Hematopoietic multipotent progenitor cell (in vitro differentiated cells): Measurements from ENCODE around the gene BMPER. TPM values are rescaled to one million over a fixed set of nuclear protein-coding genes. Genes with fewer than 3 reads are reported as not detected.

Experiments used
- DNase-seq, 3 donors: peaks; one replicate each; pipeline ENCODE4 v3.0.0-alpha.2; 2011 to 2015; ENCODE audit warnings: low read depth in 2 of 3, low spot score in 2 of 3
- total RNA-seq: library from RNA; depleted of rRNA; stranded (reverse); fragments of >200 nt; gene quantifications from one replicate; pipeline ENCODE4 v1.2.3, GENCODE V29; 2012

The BMPER gene
- under 0.01 TPM for total RNA-seq

DNA sequence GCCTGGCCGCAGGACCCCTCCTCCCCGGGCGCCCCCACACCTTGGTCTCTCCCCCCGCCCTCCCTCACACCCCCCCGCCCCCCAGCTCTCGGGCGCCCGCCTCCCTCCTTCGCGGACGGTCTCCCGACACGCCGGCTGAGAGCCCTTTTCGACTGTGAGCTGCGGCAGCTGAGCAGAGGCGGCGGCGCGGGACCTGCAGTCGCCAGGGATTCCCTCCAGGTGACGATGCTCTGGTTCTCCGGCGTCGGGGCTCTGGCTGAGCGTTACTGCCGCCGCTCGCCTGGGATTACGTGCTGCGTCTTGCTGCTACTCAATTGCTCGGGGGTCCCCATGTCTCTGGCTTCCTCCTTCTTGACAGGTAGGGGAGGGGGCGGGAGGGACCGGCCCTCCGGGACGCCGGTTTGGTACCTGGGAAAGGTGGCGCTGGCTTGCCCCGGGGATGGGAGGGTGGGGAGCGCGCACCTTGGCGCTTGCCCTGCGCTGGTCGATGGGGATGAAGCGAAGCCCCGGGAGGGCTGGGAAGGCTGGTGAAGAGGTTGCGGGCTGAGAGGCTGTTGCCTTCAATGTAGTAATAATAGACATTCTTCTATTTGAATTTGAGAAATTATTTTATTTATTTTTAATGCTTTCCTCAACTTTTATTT lies at the start of gene BMPER:
Gene BMPER (plus strand): TSS at position 151 of the 644 bp plus-strand sequence. CDS start 75 bp downstream, at position 226.
- DNase-seq, result peak in 2 of 3 donors; percentile 19 to 31

DNA sequence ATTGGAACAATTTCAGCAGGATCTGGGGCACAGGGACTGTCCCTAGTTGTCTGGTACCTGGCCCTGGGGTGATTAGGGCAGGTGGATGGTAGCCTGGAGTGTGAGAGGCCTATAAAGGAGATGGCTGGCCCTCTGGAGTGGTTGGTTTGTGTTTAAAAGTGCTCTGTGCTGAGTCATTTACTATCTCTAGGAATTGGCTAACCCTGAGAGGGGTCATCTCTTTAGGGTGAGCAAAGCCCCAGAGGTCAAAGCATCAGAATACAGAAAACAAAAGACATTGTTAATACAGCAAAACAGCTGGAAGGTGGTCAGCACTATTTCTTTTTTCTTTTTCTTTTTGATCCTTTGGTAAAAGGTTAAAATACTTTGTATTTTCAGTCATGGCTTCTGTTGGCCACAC lies 43.4 kb upstream of the BMPER start:
- no peak for DNase-seq

DNA sequence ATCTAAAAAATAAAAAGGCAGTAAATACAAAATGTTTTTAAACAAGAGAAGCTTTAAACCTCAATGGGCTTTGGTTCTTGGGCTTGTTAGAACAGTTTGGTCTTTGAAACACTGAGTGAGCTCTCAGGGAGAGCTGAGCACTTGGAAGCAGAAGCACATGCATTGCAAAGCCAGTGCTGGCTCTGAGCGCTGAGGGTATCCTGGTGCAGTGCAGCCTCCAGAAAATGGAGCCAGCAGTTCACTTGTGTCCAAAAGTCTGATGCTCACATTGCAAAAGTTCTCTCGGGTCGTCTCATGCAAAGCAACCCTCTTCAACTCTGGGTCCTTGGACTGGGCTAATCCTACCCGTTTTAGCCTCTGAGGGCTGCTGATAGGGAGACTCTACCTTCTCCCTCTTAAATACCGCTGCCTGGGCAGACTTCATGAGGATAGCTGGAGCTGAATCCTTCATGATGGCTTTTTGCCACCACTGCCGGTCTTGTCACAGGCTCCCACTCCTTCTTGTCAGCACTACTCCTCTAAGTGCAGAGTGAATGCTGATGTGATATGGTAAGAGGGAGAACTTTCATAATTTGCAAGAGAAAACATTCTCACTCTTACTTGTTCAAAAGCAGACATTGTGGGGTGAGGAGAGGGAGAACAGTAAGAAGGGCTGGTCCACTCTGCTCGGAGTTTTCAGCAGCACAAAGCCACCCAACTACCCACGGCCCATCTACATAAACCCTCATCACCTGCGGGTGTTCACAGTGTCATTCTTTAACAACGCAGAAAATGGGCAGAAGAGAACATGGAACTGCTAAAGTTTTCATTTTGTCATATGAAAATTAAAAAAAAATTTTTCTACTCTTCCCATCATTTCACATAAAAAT lies 42.2 kb upstream of the BMPER start:
- DNase-seq, result no peak

DNA sequence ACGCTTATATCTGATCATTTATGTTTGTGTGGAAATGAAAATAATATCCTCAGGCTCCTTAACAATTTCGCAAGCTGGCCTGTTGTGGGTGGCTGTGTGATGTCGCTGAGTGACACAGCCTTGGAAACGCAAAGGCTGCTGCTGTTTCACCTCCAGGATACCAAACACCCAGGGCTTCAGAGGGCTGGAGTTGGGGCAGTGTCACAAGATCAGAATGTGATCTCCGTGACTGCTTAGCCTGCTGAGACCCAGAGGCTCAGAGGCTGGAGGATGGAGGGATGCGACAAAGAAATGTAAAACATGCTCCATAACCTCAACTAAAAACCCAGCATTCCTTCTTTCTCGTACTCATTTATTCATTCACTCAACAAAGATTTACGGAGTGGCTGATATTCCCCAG lies 37.2 kb upstream of the BMPER start:
- DNase-seq, result no peak

DNA sequence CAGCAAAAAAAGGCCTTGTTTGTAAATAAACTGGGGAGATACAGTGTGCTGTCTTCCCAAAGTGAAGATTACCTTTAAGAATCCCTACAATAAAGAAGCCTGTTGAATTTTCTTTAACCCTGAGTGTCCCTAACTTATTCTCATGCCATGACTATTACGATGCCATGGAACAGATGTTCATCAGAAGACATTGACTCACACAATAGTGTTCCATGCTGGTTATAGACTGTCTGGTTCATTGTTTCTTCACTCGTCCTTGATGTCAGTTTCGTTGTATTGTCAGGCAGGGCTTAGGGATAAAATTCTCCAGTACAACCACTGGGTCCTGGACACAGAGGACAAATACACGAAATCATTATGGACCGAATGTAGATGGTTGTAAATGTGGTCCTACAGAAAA lies 36.2 kb upstream of the BMPER start:
- no peak for DNase-seq

DNA sequence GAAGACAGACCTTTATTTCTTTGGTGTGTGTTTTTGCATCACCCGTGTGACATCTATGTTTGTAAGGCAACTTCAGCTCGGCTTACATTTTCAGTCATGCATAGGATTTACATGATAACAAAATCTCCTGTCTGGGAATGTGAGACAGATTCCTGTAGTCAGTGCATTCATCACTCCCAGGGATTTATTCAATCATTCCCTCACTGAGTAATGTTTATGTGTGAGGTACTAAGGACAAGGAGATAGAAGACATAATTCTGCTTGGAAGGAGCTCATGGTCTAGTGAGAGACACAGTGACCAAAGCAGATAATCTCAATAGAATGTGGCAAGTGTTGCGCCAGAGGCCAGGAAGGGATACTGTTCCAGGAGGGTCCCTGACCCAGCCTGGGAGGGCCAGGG lies 35.2 kb upstream of the BMPER start:
- no peak for DNase-seq

DNA sequence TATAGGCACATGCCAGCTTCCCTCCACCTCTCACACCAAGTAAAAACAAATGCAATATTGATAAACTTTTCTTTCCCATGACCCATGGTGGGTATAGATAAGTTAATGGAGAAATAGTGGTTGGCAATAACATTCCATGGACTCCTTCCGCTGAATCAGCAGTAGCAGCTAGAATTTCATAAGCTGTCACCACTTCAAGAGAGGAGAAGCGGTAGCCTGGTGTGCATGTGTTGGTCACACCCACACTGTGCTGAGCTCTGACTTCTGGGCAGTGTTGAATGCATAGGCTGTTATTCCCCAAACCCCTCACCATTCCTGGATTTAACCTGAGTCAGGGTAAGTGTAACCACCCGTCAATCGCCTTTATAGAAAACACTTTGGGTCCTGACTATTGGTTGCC lies 32.5 kb upstream of the BMPER start:
- no peak for DNase-seq

DNA sequence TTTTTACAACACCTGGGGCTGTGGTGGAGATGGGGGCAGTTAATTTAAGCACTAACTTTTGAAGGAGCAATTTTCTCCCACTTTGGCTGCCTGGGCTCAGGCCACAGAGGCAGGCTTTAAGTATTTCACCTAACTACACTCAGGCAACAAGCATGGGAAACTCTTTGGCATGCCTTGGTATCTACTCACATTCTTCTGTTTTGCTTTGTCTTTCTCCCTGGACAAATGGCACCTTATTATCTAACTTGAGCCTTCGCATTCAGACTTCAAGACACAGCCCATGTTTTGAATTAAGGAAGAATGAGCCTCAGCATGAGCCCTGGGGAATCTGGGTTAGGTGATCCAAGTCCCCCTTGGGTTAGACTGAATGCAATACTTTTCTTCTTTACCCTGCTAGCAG lies 31.8 kb upstream of the BMPER start:
- DNase-seq, result no peak

DNA sequence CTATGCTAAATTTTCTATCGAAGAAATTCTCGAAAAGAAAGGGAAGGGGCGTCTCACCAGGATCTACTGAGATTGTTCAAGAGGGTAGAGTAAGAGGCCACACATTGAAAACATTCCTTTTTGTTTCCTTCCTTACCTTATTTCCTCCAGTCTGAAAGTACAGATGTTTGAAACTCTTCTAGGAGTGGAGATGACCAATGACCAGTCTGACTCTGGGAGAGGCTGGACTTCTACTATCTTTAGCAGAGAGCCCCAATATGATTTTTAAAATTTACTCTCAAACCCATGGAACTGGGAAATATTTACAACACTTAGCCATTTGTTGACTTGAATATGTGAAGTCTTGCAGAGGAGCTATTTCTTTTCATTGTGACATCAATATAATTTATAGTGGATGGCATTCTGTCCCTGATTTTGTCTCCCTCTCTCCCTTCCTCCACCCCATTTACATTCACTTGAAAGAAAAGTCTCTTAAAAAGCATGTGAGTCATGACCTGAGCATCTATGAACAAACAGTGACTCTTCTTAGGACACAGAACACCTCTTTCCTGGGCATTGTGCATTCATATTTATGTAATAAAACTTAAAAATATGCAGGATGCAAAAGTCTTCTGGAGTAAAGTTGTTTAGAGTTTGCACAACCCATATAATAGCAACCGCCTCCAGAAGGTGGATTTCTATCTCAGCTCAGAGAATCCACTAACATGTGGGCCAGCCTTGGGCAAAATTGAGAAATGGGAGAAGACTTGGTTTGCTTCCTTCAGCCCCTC lies 31.2 kb upstream of the BMPER start:
- DNase-seq, result no peak

DNA sequence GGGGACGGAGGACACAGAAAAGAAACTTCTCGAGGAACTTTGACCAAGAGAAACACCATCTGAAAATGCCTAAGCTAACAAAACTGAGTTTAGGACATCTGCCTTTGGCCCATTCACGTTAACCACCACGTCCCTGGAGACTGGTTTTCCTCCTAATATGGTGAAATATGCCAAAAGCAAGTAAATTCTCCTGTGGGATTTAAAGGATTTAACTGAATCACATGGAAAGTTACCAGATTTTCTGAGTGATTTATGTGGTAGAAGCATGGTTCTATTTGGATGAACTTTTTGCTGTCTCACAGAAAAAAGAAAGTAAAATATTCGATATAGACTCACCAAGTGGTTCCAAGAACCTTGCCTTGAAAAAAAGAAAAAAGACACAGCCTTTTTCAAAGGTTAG lies 30.4 kb upstream of the BMPER start:
- no peak for DNase-seq

DNA sequence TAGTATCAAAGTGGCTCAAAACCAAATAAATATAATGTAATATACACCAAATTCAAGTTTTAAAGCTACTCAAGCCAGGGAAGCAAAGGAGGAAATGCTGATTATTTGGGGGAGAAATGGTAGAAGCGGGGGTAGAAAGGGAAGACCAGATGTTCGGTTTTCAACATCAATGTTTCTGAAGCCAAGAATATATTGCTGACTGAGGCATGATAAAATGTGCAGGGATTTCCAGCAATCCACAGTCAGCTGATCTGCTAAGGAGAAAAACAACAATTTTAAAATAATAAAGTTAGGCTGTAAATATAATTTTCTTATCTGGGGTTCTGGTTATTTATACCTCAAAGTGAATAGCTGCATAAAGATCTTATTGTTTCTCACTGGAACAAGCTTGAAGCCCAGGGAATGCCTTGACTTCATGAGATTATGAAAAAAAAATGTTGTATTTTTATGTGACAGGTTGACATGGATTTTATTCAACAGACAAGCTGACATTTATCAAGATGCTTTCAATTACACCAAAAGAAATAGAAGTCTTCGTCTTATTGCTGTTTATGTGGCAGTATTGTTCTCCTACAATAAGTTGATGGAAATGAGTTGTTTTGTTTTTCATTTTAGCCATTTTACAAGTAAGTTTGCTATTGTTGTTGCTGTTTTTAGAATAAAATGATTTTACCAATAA lies 28.6 kb upstream of the BMPER start:
- DNase-seq, result no peak

DNA sequence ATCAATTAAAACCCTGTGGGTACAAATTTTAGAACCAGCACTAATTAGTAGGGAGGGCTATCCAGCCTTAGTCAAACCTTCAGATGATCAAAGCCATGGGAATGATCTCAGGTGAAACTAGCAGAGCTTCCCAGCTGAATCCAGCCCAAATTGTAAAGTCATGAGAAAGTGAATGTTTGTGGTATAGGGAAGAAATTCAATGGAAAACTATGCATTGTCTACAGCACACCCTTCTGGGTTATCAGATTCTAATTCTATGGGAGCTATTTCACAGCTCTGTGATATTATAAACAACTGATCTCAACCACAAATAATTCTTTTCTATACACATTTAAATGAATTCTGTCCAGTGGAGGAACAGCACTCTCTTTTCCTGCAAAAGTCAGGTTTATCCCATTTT lies 24.6 kb upstream of the BMPER start:
- no peak for DNase-seq

DNA sequence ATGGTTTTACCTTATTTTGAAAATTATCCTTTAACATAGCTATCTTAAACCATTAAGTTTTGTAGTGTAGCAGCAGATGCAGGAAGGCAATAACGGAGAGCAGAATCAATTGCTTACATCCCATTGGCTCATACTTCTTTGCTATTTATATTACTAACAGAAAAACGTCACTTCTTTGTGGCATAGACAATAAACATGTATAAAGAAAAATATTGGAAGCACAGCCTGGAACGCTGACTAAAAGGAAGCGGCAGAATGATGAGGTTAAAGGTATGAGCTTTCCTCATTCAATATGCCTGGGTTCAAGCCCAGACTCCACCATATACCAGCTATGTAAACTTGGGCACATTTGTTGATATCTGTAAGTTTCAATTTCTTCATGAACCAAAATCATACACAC lies 24.0 kb upstream of the BMPER start:
- no peak for DNase-seq

DNA sequence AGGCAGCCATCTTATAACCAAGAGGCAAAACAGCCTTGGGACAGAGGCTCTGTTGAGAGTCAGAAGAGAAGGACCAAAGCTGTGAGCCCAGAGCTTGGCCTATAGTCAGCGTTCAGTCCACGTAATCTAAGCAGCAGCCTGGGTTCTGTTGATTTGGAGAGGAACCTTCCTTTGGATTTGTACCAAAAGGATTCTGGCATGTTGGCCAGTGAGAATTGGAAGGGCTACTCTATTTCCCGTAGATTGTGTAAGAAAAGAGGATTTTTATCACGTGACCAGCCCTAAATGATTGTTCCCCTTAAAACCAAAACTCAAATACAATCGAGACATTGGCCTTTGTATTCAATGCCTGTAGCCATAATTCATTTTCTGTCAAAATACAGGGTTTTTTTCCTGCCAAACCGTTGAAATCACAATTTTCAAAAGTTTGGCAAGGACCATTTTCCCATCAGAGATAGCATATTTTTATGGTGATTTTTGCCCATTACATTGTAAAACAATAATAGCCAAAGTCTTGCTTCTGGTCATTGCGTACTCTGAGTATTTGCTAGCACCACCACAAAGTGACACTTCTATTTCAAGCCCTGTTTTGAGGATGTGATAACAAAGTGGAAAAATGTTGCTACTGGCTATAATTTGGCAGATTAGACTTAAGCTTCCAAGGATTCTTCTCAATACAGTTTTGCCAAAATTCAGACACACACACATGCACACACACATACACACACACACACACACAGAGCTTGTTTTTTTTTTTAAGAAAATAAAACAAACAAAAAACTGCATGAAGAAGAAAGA lies 23.1 kb upstream of the BMPER start:
- no peak for DNase-seq

DNA sequence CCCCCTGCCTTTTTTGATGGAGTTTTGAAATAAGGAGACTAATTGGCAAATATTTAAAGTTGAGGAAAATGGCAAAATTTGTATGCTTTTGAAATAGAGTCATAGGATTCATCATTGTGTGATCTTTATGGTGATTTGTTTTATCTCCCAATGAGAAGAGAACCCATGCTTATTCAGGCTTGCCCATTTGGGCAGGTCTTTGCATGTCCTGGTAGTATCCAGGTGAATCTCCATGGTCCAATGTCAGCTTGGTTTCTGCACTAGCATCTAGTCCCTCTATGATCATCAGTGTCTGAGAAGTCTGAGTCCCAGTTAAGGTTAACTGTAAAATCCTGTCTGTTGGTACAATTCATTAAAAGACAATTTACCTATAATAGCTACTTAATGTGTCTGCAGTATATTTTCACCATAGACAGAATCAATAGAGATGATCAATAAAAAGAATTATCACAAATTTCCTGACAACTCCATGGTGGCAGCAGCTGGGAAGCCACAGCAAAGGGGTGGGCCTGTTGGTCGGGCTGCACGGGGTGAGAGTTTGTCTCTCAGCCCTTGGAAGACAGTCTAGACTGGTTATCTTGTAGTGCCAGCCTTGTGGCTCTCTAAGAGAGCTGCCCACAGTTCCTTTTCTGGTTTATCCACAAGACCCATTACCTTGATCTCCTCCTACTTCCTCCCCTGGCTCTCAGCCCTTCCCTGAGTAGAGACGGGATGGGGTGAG lies 22.2 kb upstream of the BMPER start:
- peak in 2 of 3 donors; percentile 36 to 65 for DNase-seq

DNA sequence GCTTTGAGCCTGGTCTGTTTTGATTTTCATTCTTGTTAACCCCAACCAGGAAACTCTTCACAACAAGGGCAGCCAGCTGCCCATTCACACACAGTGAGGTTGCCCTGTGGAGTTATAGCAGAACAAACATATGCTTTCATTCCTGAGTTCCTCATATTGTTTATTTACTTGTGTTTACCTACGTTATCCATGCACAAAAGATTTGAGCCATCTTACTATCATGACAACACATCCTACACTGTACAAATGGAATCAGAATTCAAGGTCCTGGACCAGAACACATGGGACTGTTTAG lies 21.7 kb upstream of the BMPER start:
- no peak for DNase-seq

DNA sequence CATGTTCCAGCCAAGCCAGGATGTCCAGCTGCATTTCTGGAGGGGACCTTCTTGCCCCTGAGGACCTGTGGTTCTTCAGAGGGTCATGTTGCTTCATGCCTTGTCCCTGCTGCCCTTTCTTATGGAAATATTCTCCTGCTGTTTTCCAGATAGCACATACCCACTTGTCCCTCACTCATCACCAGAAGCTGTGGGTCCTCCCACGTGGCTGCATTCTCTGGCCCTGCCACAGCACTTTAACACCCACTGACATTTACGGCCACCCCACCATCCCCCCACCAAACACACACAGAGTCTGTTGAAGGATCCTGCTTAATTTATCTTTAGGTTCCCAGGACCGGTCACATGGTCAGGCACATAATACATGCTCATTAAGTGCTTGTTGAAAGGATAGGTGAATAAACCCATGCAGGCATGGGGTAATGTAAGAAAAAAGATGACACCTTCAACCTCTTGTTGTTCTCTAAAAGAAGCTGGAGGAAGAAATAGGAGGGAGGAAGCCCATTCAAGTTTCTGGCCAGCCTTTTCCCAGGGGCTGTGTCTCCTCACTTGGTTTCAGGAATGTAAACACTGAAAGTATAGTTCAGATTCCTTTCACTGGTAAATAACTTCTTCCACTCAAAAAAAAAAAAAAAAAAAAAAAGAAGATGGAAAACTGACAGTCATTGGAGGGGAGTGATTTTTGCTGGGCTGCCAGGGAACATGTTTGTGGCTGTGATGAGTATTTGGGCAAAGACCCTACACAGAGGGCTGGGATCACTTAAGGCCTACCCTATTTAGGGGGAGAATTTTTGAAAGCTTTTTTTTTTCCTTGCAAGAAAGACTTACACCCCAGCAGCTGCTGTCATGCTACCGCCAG lies 19.8 kb upstream of the BMPER start:
- DNase-seq, result no peak

DNA sequence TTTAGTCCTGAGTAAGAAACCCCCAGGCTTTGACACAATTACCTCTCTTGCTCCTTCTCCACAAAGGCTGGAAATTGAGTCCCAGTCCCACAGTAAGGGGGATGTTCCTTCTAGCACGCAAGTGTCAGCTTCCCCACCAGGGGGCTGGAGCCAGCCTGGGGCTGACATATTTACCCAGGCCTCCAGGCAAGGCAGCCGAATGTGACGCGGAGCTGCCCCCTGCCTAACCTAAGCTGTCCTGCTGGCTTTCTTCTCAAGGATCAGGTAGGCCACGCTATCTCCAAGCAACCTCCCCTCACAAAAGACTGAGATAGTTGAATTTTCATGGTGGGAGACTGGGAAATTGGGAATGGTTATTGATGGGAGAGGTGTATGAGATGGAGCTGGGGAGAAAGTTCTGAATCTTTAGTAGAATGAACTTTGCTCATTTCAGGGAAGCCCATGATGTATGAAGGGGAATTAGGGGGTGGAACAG lies 19.2 kb upstream of the BMPER start:
- DNase-seq, result peak in 2 of 3 donors; percentile 45 to 62
